HCT116 (cell line): ENCODE results near the gene LIG4. TPM values are rescaled to one million over a fixed set of nuclear protein-coding genes. Genes with fewer than 3 reads are reported as not detected.
"Not testable (repeated sequence)": the region's sequence is repeated elsewhere in the genome, so short reads cannot be mapped to it uniquely, and the experiment has no call there.

Experiments used
- ATAC-seq: fragments of 200-7000 bp; cut with Tn5 transposase; 2 replicates; pipeline ENCODE4 v1.9.1; 2020; ENCODE audit warnings: mild to moderate bottlenecking, moderate library complexity
- BruUV-seq: library from RNA; stranded (reverse); fragments of 400-500 nt; replicated peaks from 2 replicates; lab custom pipeline; 2021; lab: Mats Ljungman, UMichigan
- CTCF ChIA-PET: fragments of 300-600 bp; sonication (Branson Sonifier 250); formaldehyde crosslinking; loops from one replicate; lab custom pipeline; 2021; ENCODE audit warnings: antibody characterized with exemption; lab: Charles Lee
- POLR2A ChIA-PET: fragments of 300-600, 350-600 bp; sonication (Branson Sonifier 250); formaldehyde crosslinking; loops from one replicate; lab custom pipeline; 2021; ENCODE audit warnings: antibody characterized with exemption; lab: Charles Lee
- RAD21 ChIA-PET, 2 experiments: fragments of 300-600 bp; sonication (Branson Sonifier 250); formaldehyde crosslinking; loops; one replicate each; lab custom pipeline; 2023; ENCODE audit warnings: low total read pairs in 2 of 2; ENCODE audit not compliant: uncharacterized antibody in 2 of 2, unreplicated experiment in 2 of 2, low non-redundant PET in 1 of 2; lab: Charles Lee
- DNase-seq: peaks from one replicate; pipeline ENCODE4 v3.0.0-alpha.2; 2010; ENCODE audit warnings: low read depth, low spot score
- H2AFZ ChIP-seq: fragments of 200-600 bp; shearing (Covaris generic), sonication (generic); 2 replicates; pipeline ENCODE4 v1.6.1; 2017; ENCODE audit warnings: low read depth, mixed run types, mixed read lengths, antibody characterized with exemption, low read length; ENCODE audit not compliant: poor library complexity, severe bottlenecking
- H3K27ac ChIP-seq: 2 replicates; pipeline ENCODE4 v1.5.1; 2012; ENCODE audit warnings: low read depth, low read length
- H3K27me3 ChIP-seq: fragments of 200-600 bp; sonication (generic); 2 replicates; pipeline ENCODE4 v1.6.1; 2016; ENCODE audit warnings: mixed run types, low read length, mixed read lengths; ENCODE audit not compliant: insufficient read depth
- H3K36me3 ChIP-seq, 2 experiments: fragments of 200-500 bp in 1 of 2; fragments of 200-600 bp in 1 of 2; sonication (Bioruptor generic) in 1 of 2; sonication (generic) in 1 of 2; 2 replicates each; pipeline versions ENCODE4 v1.5.1 to v1.6.1; 2014 to 2016; ENCODE audit warnings: low read length in 2 of 2, inconsistent platforms in 1 of 2, mixed read lengths in 1 of 2, mixed run types in 1 of 2; ENCODE audit not compliant: insufficient read depth in 2 of 2, control insufficient read depth in 1 of 2
- H3K4me1 ChIP-seq, 2 experiments: fragments of 200-600 bp in 1 of 2; sonication (generic) in 1 of 2; 2 replicates each; pipeline versions ENCODE4 v1.5.1 to v1.6.1; 2012 to 2017; ENCODE audit warnings: low read length in 2 of 2, inconsistent platforms in 1 of 2, mild to moderate bottlenecking in 1 of 2, mixed read lengths in 1 of 2, mixed run types in 1 of 2, moderate library complexity in 1 of 2; ENCODE audit not compliant: insufficient read depth in 2 of 2, control insufficient read depth in 1 of 2
- H3K4me2 ChIP-seq: fragments of 200-600 bp; sonication (generic); 2 replicates; pipeline ENCODE4 v1.6.1; 2017; ENCODE audit warnings: mixed run types, low read length, mixed read lengths
- H3K4me3 ChIP-seq, 2 experiments: fragments of 200-600 bp in 1 of 2; sonication (generic) in 1 of 2; replicated peaks in 1 of 2; 2 replicates each; pipeline ENCODE4 v1.5.1; 2011 to 2016; ENCODE audit warnings: low read length in 2 of 2, control low read depth in 1 of 2, low read depth in 1 of 2, mild to moderate bottlenecking in 1 of 2, mixed read lengths in 1 of 2, mixed run types in 1 of 2
- H3K79me2 ChIP-seq: fragments of 200-600 bp; sonication (generic); 2 replicates; pipeline ENCODE4 v1.6.1; 2017; ENCODE audit warnings: mild to moderate bottlenecking, mixed run types, low read length, moderate library complexity, mixed read lengths; ENCODE audit not compliant: insufficient read depth
- H3K9ac ChIP-seq: fragments of 200-600 bp; sonication (generic); 2 replicates; pipeline ENCODE4 v1.6.1; 2016; ENCODE audit warnings: low read length, mixed read lengths
- H3K9me2 ChIP-seq: fragments of 200-600 bp; sonication (generic), shearing (Covaris generic); 2 replicates; pipeline ENCODE4 v1.6.1; 2017; ENCODE audit warnings: mixed run types, mild to moderate bottlenecking, moderate library complexity; ENCODE audit not compliant: insufficient read depth
- H3K9me3 ChIP-seq, 2 experiments: fragments of 200-500 bp in 1 of 2; fragments of 200-600 bp in 1 of 2; sonication (Bioruptor generic) in 1 of 2; sonication (generic) in 1 of 2; 2 replicates each; pipeline ENCODE4 v1.6.1; 2014 to 2017; ENCODE audit warnings: low read length in 2 of 2, mixed read lengths in 2 of 2, inconsistent platforms in 1 of 2, low read depth in 1 of 2, mild to moderate bottlenecking in 1 of 2, mixed run types in 1 of 2, moderate library complexity in 1 of 2; ENCODE audit not compliant: control insufficient read depth in 1 of 2, insufficient read depth in 1 of 2
- H4K20me1 ChIP-seq: fragments of 200-600 bp; sonication (generic), shearing (Covaris generic); 2 replicates; pipeline ENCODE4 v1.6.1; 2017; ENCODE audit warnings: mixed run types, mild to moderate bottlenecking, moderate library complexity; ENCODE audit not compliant: insufficient read depth
- SIN3A ChIP-seq: IDR thresholded peaks from 2 replicates; pipeline ENCODE4 v1.6.1; 2012; ENCODE audit warnings: low read depth
- intact Hi-C: fragments of 100-400 bp; cut with micrococcal nuclease; formaldehyde crosslinking; loops from 2 replicates; pipeline ENCODE4 v1.10.0; 2022
- total RNA-seq: library from RNA; stranded (reverse); gene quantifications from one replicate; pipeline ENCODE4 v1.2.1, GENCODE V29; 2021; ENCODE audit not compliant: unreplicated experiment
- TF ChIP-seq, protein P1 (sequence below): IDR thresholded peaks from 2 replicates; pipeline ENCODE4 v1.6.1; 2012; ENCODE audit warnings: low read depth

Gene LIG4
- total RNA-seq, 1 experiment from 2014 or later, result 7.4 TPM

DNA sequence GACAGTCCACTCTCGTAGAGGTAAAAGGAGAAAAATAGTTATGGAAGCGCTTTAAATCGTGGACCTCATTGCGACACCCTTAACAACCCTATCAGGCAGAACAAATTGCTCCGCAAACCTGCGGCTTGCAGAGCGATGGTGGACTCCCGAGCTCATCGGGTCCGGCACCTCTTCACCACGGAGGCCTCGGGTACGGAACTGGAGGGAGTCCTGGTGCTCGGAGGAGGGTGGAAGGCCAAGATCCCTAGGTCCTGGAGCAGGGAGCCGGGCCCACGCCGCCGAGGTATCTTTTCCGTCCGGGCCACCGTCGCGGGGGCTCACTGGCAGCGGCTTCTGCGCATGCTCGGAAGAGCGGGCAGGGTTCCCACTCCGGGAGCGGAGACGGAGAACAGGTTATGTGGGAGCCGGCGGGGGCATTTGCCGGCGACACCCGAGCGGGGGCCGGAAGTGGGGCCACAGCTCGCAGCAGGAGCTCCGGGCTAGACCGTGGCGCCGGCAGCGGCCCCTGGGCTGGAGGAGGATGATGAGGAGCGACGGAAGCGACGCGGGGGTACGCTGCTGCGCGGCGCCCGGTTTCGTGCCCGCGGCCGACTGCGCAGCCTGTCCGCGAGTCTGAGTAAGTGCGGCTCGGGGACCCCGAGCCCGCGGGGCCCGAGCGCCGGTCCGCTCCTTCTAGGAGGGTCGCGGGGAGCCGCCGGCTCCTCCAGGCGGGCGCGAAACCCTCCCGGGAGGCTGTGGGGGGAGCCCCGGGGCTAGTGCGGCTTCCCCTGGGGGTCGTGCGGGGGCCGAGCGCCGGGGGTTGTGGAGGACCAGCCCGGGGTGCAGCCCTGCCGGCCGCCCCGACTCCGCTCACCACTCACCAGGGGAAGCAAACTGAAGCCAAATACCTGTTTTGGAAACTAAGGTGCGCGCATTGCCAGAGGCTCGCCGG lies 3.0 kb upstream of the LIG4 start, which contains the start of gene ABHD13 (continued):
- TF ChIP-seq, protein P1, sequence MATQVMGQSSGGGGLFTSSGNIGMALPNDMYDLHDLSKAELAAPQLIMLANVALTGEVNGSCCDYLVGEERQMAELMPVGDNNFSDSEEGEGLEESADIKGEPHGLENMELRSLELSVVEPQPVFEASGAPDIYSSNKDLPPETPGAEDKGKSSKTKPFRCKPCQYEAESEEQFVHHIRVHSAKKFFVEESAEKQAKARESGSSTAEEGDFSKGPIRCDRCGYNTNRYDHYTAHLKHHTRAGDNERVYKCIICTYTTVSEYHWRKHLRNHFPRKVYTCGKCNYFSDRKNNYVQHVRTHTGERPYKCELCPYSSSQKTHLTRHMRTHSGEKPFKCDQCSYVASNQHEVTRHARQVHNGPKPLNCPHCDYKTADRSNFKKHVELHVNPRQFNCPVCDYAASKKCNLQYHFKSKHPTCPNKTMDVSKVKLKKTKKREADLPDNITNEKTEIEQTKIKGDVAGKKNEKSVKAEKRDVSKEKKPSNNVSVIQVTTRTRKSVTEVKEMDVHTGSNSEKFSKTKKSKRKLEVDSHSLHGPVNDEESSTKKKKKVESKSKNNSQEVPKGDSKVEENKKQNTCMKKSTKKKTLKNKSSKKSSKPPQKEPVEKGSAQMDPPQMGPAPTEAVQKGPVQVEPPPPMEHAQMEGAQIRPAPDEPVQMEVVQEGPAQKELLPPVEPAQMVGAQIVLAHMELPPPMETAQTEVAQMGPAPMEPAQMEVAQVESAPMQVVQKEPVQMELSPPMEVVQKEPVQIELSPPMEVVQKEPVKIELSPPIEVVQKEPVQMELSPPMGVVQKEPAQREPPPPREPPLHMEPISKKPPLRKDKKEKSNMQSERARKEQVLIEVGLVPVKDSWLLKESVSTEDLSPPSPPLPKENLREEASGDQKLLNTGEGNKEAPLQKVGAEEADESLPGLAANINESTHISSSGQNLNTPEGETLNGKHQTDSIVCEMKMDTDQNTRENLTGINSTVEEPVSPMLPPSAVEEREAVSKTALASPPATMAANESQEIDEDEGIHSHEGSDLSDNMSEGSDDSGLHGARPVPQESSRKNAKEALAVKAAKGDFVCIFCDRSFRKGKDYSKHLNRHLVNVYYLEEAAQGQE, result no peak
- TF ChIP-seq, all 23 proteins: peak for 14

DNA sequence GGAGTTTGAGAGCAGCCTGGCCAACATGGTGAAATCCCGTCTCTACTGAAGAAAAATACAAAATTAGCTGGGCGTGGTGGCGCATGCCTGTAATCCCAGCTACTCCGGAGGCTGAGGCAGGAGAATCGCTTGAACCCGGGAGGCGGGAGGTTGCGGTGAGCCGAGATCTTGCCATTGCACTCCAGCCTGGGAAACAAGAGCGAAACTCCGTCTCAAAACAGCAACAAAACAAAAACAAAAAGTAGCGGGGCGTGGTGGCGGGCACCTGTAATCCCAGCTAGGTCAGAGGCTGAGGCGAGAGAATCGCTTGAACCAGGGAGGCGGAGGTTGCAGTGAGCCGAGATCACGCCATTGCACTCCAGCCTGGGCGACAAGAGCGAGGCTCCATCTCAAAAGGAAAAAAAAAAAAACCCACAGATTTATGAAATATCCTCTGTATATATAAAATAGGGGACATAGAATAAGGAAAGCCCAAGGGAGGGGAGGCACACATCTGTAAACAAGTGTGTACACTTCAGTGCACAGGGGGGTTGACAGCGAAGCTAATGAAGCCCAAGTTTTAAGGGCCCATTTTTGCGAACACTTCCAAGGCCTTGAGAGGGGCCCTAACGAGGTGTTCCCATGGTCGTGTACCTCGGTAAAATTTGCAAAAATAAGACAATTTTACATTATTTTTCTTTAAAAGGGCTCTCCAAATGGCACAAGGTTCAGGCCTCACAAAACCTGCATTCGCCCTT lies 2.1 kb upstream of the LIG4 start:
- DNase-seq, POLR2A ChIA-PET: not testable (repeated sequence)
- TF ChIP-seq SIN3A, result peak; percentile 5; the same call in 1 of the 2 replicates

More for the DNA sequence above, 2.1 kb upstream of the LIG4 start:
- Histone ChIP-seq H2AFZ (peak overlapping the region; percentile 67), H3K79me2 (peaks cover 55% of the 10 kb centered on the region), H3K4me1 (peaks cover 17 to 31% of the 10 kb centered on the region in 2 experiments), H3K9ac (peak overlapping the region; percentile 73), H3K4me3 (peak overlapping the region; percentile 69 to 83), H3K4me2 (peak overlapping the region; percentile 86), H3K27ac (peak overlapping the region; percentile 80)
- CTCF ChIA-PET, result interaction anchor here (1.0 kb wide), 1 partner anchor 10 kb away, joined by 3 read pairs; no protein-coding TSS in a partner anchor
- H3K9me2 ChIP-seq, RAD21 ChIA-PET, H3K27me3 ChIP-seq, H3K36me3 ChIP-seq, H3K9me3 ChIP-seq, H4K20me1 ChIP-seq: not testable (repeated sequence)
- BruUV-seq, result TSS peak; percentile 83
- intact Hi-C loops, result loop anchor here (10.0 kb wide), 1 partner anchor 977 kb away; no protein-coding TSS in a partner anchor
- ATAC-seq, result peak; percentile 15
